Endothelial cell of umbilical vein (primary cell): ENCODE results near the gene GDPD4. TPM values are rescaled to one million over a fixed set of nuclear protein-coding genes. Genes with fewer than 3 reads are reported as not detected.

ENCODE experiments used
- BruUV-seq: library from RNA; stranded (reverse); fragments of 400-500 nt; replicated peaks from 2 replicates; lab custom pipeline; 2021; lab: Mats Ljungman, UMichigan
- CTCF ChIA-PET: fragments of 300-600, 350-600 bp; sonication (Branson Sonifier 250); formaldehyde crosslinking; loops from one replicate; lab custom pipeline; 2021; ENCODE audit warnings: antibody characterized with exemption, inconsistent platforms; lab: Charles Lee
- POLR2A ChIA-PET: fragments of 300-600, 350-600 bp; sonication (Branson Sonifier 250); formaldehyde crosslinking; loops from one replicate; lab custom pipeline; 2021; ENCODE audit warnings: antibody characterized with exemption, inconsistent platforms; lab: Charles Lee
- DNase-seq: peaks from one replicate; pipeline ENCODE4 v3.0.0-alpha.2; 2011; ENCODE audit warnings: low read depth, low spot score
- FAIRE-seq: peaks from 2 replicates; lab custom pipeline; 2011; peaks lifted over from hg19 to GRCh38; lab: Jason Lieb, UNC
- H2AFZ ChIP-seq: 2 replicates; pipeline ENCODE4 v1.6.0; 2012; ENCODE audit warnings: low read depth, low read length, control low read depth, inconsistent platforms
- H3K27ac ChIP-seq: 2 replicates; pipeline ENCODE4 v1.5.1; 2011; ENCODE audit warnings: low read depth, mild to moderate bottlenecking, control low read depth, low read length, moderate library complexity; ENCODE audit not compliant: insufficient read depth
- H3K27me3 ChIP-seq, 2 experiments: 2 replicates each; pipeline versions ENCODE4 v1.6.0 to v1.6.1; 2011; ENCODE audit warnings: low read length in 2 of 2, mixed read lengths in 1 of 2; ENCODE audit not compliant: control insufficient read depth in 2 of 2, insufficient read depth in 2 of 2
- H3K36me3 ChIP-seq, 2 experiments: 2 replicates in 1 of 2; 3 replicates in 1 of 2; pipeline ENCODE4 v1.5.1; 2011; ENCODE audit warnings: low read length in 2 of 2, mild to moderate bottlenecking in 1 of 2, moderate library complexity in 1 of 2; ENCODE audit not compliant: control insufficient read depth in 2 of 2, insufficient read depth in 2 of 2; ENCODE audit errors: extremely low read depth in 1 of 2
- H3K4me1 ChIP-seq: 3 replicates; pipeline ENCODE4 v1.5.1; 2011; ENCODE audit warnings: mild to moderate bottlenecking, low read length; ENCODE audit not compliant: control insufficient read depth, insufficient read depth; ENCODE audit errors: extremely low read depth
- H3K4me2 ChIP-seq: 2 replicates; pipeline ENCODE4 v1.6.1; 2011; ENCODE audit warnings: low read length, control low read depth, mixed read lengths; ENCODE audit not compliant: insufficient read depth
- H3K4me3 ChIP-seq, 3 experiments: fragments of 200-600 bp in 1 of 3; sonication (generic), shearing (Covaris generic) in 1 of 3; replicated peaks in 1 of 3; 2 replicates each; pipeline ENCODE4 v1.5.1; 2011 to 2016; ENCODE audit warnings: control low read depth in 3 of 3, low read length in 3 of 3, mild to moderate bottlenecking in 2 of 3, inconsistent platforms in 1 of 3, low read depth in 1 of 3, moderate library complexity in 1 of 3; ENCODE audit not compliant: insufficient read depth in 1 of 3
- H3K79me2 ChIP-seq: 2 replicates; pipeline ENCODE4 v1.6.0; 2012; ENCODE audit warnings: low read length, inconsistent platforms; ENCODE audit not compliant: control insufficient read depth, insufficient read depth
- H3K9ac ChIP-seq: replicated peaks from 2 replicates; pipeline ENCODE3; 2011; ENCODE audit warnings: low read length, control low read depth; ENCODE audit not compliant: insufficient read depth; ENCODE audit errors: extremely low read depth
- H3K9me1 ChIP-seq: replicated peaks from 3 replicates; pipeline ENCODE4 v1.6.0; 2011; ENCODE audit warnings: mild to moderate bottlenecking, low read length; ENCODE audit not compliant: control insufficient read depth, insufficient read depth; ENCODE audit errors: extremely low read depth
- H3K9me3 ChIP-seq: replicated peaks from 2 replicates; pipeline ENCODE4 v1.5.1; 2012; ENCODE audit warnings: low read length, inconsistent platforms; ENCODE audit not compliant: control insufficient read depth, insufficient read depth
- H4K20me1 ChIP-seq: replicated peaks from 2 replicates; pipeline ENCODE3; 2011; ENCODE audit warnings: mild to moderate bottlenecking, low read length; ENCODE audit not compliant: control insufficient read depth, insufficient read depth; ENCODE audit errors: extremely low read depth
- CTCF ChIP-seq, 2 donors: IDR thresholded peaks; 1 replicate in 1 of 2; 2 replicates in 1 of 2; pipeline ENCODE4 v1.5.1; 2011; ENCODE audit warnings: low read length in 2 of 2, mild to moderate bottlenecking in 2 of 2, moderate library complexity in 2 of 2, control low read depth in 1 of 2, inconsistent platforms in 1 of 2, low read depth in 1 of 2; ENCODE audit not compliant: insufficient read depth in 1 of 2; ENCODE audit errors: extremely low read depth in 1 of 2
- EZH2 ChIP-seq: IDR thresholded peaks from 2 replicates; pipeline ENCODE4 v1.6.1; 2012; ENCODE audit warnings: borderline replicate concordance, low read depth, mild to moderate bottlenecking, moderate library complexity, low read length, inconsistent platforms; ENCODE audit not compliant: severe bottlenecking
- GATA2 ChIP-seq: IDR thresholded peaks from 2 replicates; pipeline ENCODE4 v1.7.0; 2011; ENCODE audit warnings: low read depth, mild to moderate bottlenecking, moderate library complexity, mixed read lengths, low read length; ENCODE audit not compliant: insufficient read length, insufficient read depth
- JUN ChIP-seq: IDR thresholded peaks from 2 replicates; pipeline ENCODE4 v1.6.1; 2011; ENCODE audit warnings: borderline replicate concordance, low read depth; ENCODE audit not compliant: insufficient read length, insufficient read depth
- POLR2AphosphoS5 ChIP-seq: IDR thresholded peaks from 2 replicates; pipeline ENCODE4 v1.6.1; 2012; ENCODE audit warnings: low read depth, mild to moderate bottlenecking, control low read depth, low read length, moderate library complexity; ENCODE audit not compliant: insufficient read depth
- dilution Hi-C: fragments of 300-500 bp; cut with MboI; formaldehyde crosslinking; loops from one replicate; pipeline ENCODE4 v1.15.0; 2019; ENCODE audit warnings: low sequenced_read_pairs; ENCODE audit not compliant: extremely low pct_ligation_motif_present
- intact Hi-C: fragments of 100-400 bp; cut with micrococcal nuclease; formaldehyde crosslinking; loops from one replicate; pipeline ENCODE4 v1.10.0; 2022
- polyA plus RNA-seq, 4 experiments: library from polyadenylated mRNA; depleted of rRNA in 3 of 4; stranded (reverse) in 3 of 4; unstranded in 1 of 4; fragments of >200 nt; gene quantifications; 2 replicates each; pipeline versions ENCODE4 v1.2.1 to v1.2.3, GENCODE V29; 2011 to 2012; ENCODE audit warnings: missing spikeins in 1 of 4
- total RNA-seq: library from RNA; stranded (reverse); gene quantifications from 2 replicates; pipeline ENCODE4 v1.2.3, GENCODE V29; 2021
- TF ChIP-seq, protein P1 (sequence below): IDR thresholded peaks from 2 replicates; pipeline ENCODE4 v1.6.1; 2011; ENCODE audit not compliant: insufficient read depth, insufficient read length

GDPD4 gene
- total and polyA plus RNA-seq, 2 donors (not counting 3 experiments of a cell fraction or from before 2014, with no cell fraction given) = not detected

DNA sequence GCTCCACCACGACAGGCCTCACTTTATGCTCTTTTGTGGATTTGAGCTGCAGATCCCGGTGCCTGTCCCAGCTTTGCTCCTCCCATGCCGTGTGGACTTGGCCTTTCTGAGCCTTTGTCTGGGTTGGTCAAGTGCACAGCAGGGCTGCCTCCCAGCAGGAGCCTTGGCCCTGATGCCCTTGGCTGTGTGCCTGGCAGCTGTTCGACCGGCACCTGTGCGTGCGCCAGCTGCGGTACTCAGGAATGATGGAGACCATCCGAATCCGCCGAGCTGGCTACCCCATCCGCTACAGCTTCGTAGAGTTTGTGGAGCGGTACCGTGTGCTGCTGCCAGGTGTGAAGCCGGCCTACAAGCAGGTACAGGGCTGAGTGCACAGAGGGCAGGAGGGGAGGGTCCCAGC lies 126.9 kb downstream of the GDPD4 start:
- dilution Hi-C loops (no loop called here), intact Hi-C loops (no loop called here)
- POLR2A ChIA-PET = no interaction called here
- TF ChIP-seq, protein P1, sequence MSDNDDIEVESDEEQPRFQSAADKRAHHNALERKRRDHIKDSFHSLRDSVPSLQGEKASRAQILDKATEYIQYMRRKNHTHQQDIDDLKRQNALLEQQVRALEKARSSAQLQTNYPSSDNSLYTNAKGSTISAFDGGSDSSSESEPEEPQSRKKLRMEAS = no peak
- TF ChIP-seq EZH2 (no peak), GATA2 (no peak), CTCF (IDR thresholded peaks at IDR 0.05; ENCODE audit: extremely low read depth in 1 of 2, insufficient read depth in 1 of 2, low read depth in 1 of 2, low read length in 2 of 2) (no peak), POLR2AphosphoS5 (no peak), JUN (no peak)
- Histone ChIP-seq H3K9me1 (no peaks in the 10 kb centered on the region), H3K27ac (no peak overlapping the region), H3K4me2 (no peak overlapping the region), H3K36me3 (no peaks in the 10 kb centered on the region), H2AFZ (no peak overlapping the region), H3K4me1 (peaks cover 9% of the 10 kb centered on the region), H3K9ac (no peak overlapping the region), H3K27me3 (no peaks in the 10 kb centered on the region), H3K4me3 (no peak overlapping the region), H4K20me1 (no peaks in the 10 kb centered on the region), H3K9me3 (no peaks in the 10 kb centered on the region), H3K79me2 (no peaks in the 10 kb centered on the region)
- no TSS peak for BruUV-seq
- CTCF ChIA-PET = interaction anchor here (0.9 to 4.6 kb wide), 8 partner anchors 9 to 382 kb away, joined by 3 to 32 read pairs (median 6); partner anchors contain the start of gene MYO7A
- no peak for FAIRE-seq
- no peak for DNase-seq
